Measurements from ENCODE around the gene ARL4C.

The ARL4C gene

GRCh38 chr2:234496835-234497593 lies at the start of gene ARL4C:
Gene ARL4C (minus strand): TSS chr2:234497081. CDS start chr2:234496586, 495 bp downstream.
- H3K4me3 ChIP-seq (ENCODE audit: control insufficient read depth, low read depth, low read length), result peak within 1 kb of the TSS; percentile 63
- peak; percentile 31 for DNase-seq (ENCODE audit: low read depth)
- TF ChIP-seq CTCF (conservative IDR thresholded peaks at IDR 0.05; ENCODE audit: control insufficient read depth, insufficient read depth, low read depth, low read length), result no peak

GRCh38 chr2:234544659-234545611 lies 48.1 kb upstream of the ARL4C start:
- H3K4me3 ChIP-seq (ENCODE audit: control insufficient read depth, low read depth, low read length), result no peak overlapping the region
- DNase-seq (ENCODE audit: low read depth), result peak; percentile 59
- TF ChIP-seq CTCF (conservative IDR thresholded peaks at IDR 0.05; ENCODE audit: control insufficient read depth, insufficient read depth, low read depth, low read length), result peak; percentile 77

GRCh38 chr2:234542742-234543141 lies 45.9 kb upstream of the ARL4C start:
- H3K4me3 ChIP-seq (ENCODE audit: control insufficient read depth, low read depth, low read length), result no peak overlapping the region
- no peak for TF ChIP-seq CTCF (conservative IDR thresholded peaks at IDR 0.05; ENCODE audit: control insufficient read depth, insufficient read depth, low read depth, low read length)
- DNase-seq (ENCODE audit: low read depth), result no peak

GRCh38 chr2:234537929-234538328 lies 41.0 kb upstream of the ARL4C start:
- TF ChIP-seq CTCF (conservative IDR thresholded peaks at IDR 0.05; ENCODE audit: control insufficient read depth, insufficient read depth, low read depth, low read length), result no peak
- H3K4me3 ChIP-seq (ENCODE audit: control insufficient read depth, low read depth, low read length), result no peak overlapping the region
- no peak for DNase-seq (ENCODE audit: low read depth)

DNA sequence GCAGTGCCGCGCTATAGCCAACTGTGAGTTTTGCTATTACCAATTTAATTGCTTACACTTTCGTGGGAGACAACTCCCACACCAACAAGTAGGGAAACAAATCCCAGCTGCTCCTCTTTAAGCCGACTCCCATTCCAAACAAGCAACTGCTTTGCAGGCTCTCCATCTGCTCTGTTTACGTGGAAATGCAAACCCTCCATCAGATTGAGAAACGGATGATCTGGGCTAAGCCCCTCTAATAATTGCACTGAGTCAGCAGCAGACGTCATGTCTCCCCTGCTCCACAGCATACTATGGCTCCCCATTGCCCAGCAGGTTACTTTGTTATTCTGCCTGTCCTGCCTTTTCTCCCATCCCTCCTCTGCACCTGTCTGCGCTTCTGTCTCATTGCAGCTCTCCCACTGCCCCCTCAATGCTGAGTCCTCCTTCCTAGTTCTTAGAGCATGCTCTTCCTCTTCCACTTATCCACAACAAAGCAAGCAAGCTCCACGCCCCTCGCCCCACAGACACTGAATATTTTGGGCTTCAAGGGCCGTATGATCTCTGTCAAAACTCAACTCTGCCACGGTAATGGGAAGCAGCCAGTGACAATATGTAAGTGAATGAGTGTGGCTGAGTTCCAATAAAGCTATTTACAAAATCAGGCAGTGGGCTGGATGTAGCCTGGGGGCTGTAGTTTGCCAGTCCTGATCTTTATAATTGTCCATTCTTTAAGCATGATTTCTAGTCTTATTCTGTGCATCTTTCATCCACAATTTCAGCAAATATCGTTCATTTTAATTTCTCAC lies 39.5 kb upstream of the ARL4C start:
- DNase-seq (ENCODE audit: low read depth), result no peak
- no peak for TF ChIP-seq CTCF (conservative IDR thresholded peaks at IDR 0.05; ENCODE audit: control insufficient read depth, insufficient read depth, low read depth, low read length)
- no peak overlapping the region for H3K4me3 ChIP-seq (ENCODE audit: control insufficient read depth, low read depth, low read length)

- TF ChIP-seq CTCF (conservative IDR thresholded peaks at IDR 0.05; ENCODE audit: control insufficient read depth, insufficient read depth, low read depth, low read length), result no peak
- DNase-seq (ENCODE audit: low read depth), result no peak
- no peak overlapping the region for H3K4me3 ChIP-seq (ENCODE audit: control insufficient read depth, low read depth, low read length)
Observed at GRCh38 chr2:234535464-234535863, 38.6 kb upstream of the ARL4C start.

Data from fibroblast of mammary gland (primary cell).